H1 (cell line): ENCODE measurements around the gene SYNPR. TPM values are rescaled to one million over a fixed set of nuclear protein-coding genes. Genes with fewer than 3 reads are reported as not detected.
A peak's percentile ranks its signal among the peaks of the same experiment; 100 is the strongest.

Source experiments
- CTCF ChIA-PET: fragments of 300-600 bp; sonication (Branson Sonifier 250); formaldehyde crosslinking; loops from one replicate; lab custom pipeline; 2021; ENCODE audit not compliant: partially characterized antibody; lab: Charles Lee
- POLR2A ChIA-PET: fragments of 300-600 bp; sonication (Branson Sonifier 250); formaldehyde crosslinking; loops from one replicate; lab custom pipeline; 2021; ENCODE audit warnings: inconsistent platforms; ENCODE audit not compliant: partially characterized antibody; lab: Charles Lee
- DNase-seq, 2 experiments: peaks; one replicate each; pipeline versions ENCODE4 v3.0.0 to v3.0.0-alpha.2; 2010 to 2022; ENCODE audit warnings: low spot score in 2 of 2, low read depth in 1 of 2, mixed read lengths in 1 of 2
- FAIRE-seq: peaks from 2 replicates; lab custom pipeline; 2011; peaks lifted over from hg19 to GRCh38; lab: Jason Lieb, UNC
- H2AFZ ChIP-seq: 2 replicates; pipeline ENCODE4 v1.8.1; 2012; ENCODE audit warnings: low read length, inconsistent platforms
- H2AK5ac ChIP-seq: 2 replicates; pipeline ENCODE4 v1.6.1; 2013; ENCODE audit warnings: low read depth, low read length
- H2BK120ac ChIP-seq: replicated peaks from 2 replicates; pipeline ENCODE3; 2013; ENCODE audit warnings: low read depth, low read length, inconsistent platforms
- H2BK12ac ChIP-seq: 2 replicates; pipeline ENCODE4 v1.6.1; 2013; ENCODE audit warnings: low read depth, low read length
- H2BK15ac ChIP-seq: 2 replicates; pipeline ENCODE4 v1.6.1; 2013; ENCODE audit warnings: low read length
- H2BK20ac ChIP-seq: 2 replicates; pipeline ENCODE4 v1.6.1; 2013; ENCODE audit warnings: low read length
- H2BK5ac ChIP-seq: 2 replicates; pipeline ENCODE4 v1.6.1; 2013; ENCODE audit warnings: low read depth, low read length
- H3K14ac ChIP-seq: 2 replicates; pipeline ENCODE4 v1.6.1; 2013; ENCODE audit warnings: inconsistent platforms; ENCODE audit not compliant: insufficient read length
- H3K18ac ChIP-seq: 2 replicates; pipeline ENCODE4 v1.6.1; 2013; ENCODE audit warnings: low read length; ENCODE audit errors: extremely low read depth
- H3K23ac ChIP-seq: 2 replicates; pipeline ENCODE4 v1.6.1; 2013; ENCODE audit warnings: inconsistent platforms; ENCODE audit not compliant: insufficient read length
- H3K23me2 ChIP-seq: 2 replicates; pipeline ENCODE4 v1.6.1; 2013; ENCODE audit warnings: low read depth, low read length
- H3K27ac ChIP-seq: 2 replicates; pipeline ENCODE4 v1.6.1; 2011; ENCODE audit warnings: low read depth, low read length, inconsistent platforms
- H3K27me3 ChIP-seq, 4 experiments: replicated peaks in 1 of 4; 1 replicate in 1 of 4; 2 replicates in 3 of 4; pipeline versions ENCODE4 v1.6.1 to v1.8.1; 2011 to 2013; ENCODE audit warnings: low read length in 3 of 4, mild to moderate bottlenecking in 3 of 4, inconsistent platforms in 2 of 4, mixed read lengths in 2 of 4, moderate library complexity in 1 of 4; ENCODE audit not compliant: control insufficient read depth in 3 of 4, insufficient read depth in 3 of 4; ENCODE audit errors: extremely low read depth in 1 of 4
- H3K36me3 ChIP-seq, 4 experiments: 2 replicates each; pipeline versions ENCODE4 v1.6.1 to v1.8.1; 2011 to 2013; ENCODE audit warnings: mild to moderate bottlenecking in 4 of 4, low read length in 3 of 4, moderate library complexity in 2 of 4, control low read depth in 1 of 4, inconsistent platforms in 1 of 4; ENCODE audit not compliant: insufficient read depth in 4 of 4, control insufficient read depth in 2 of 4
- H3K4ac ChIP-seq: replicated peaks from 2 replicates; pipeline ENCODE3; 2013; ENCODE audit warnings: low read length, low read depth, mixed read lengths, inconsistent platforms; ENCODE audit not compliant: insufficient read length
- H3K4me1 ChIP-seq, 4 experiments: replicated peaks in 1 of 4; 1 replicate in 1 of 4; 2 replicates in 3 of 4; pipeline versions ENCODE4 v1.6.1 to v1.8.1; 2011 to 2013; ENCODE audit warnings: low read length in 3 of 4, inconsistent platforms in 2 of 4, mixed read lengths in 1 of 4; ENCODE audit not compliant: insufficient read depth in 4 of 4, control insufficient read depth in 3 of 4
- H3K4me2 ChIP-seq, 2 experiments: 2 replicates each; pipeline versions ENCODE4 v1.6.1 to v1.8.1; 2011 to 2013; ENCODE audit warnings: low read depth in 2 of 2, low read length in 2 of 2, control low read depth in 1 of 2, inconsistent platforms in 1 of 2, mild to moderate bottlenecking in 1 of 2; ENCODE audit not compliant: insufficient read depth in 1 of 2
- H3K4me3 ChIP-seq, 4 experiments: fragments of 200-600, 300-600 bp in 1 of 4; sonication (generic), shearing (Covaris generic), sonication (Bioruptor Twin) in 1 of 4; 2 replicates each; pipeline versions ENCODE4 v1.5.1 to v1.8.1; 2011 to 2016; ENCODE audit warnings: low read length in 4 of 4, low read depth in 3 of 4, control low read depth in 2 of 4, inconsistent platforms in 2 of 4, mild to moderate bottlenecking in 2 of 4, mixed read lengths in 1 of 4, moderate library complexity in 1 of 4; ENCODE audit not compliant: insufficient read depth in 2 of 4; ENCODE audit errors: extremely low read depth in 1 of 4
- H3K56ac ChIP-seq: replicated peaks from 2 replicates; pipeline ENCODE3; 2013; ENCODE audit warnings: low read depth, mild to moderate bottlenecking, mixed read lengths, low read length, inconsistent platforms; ENCODE audit not compliant: insufficient read length
- H3K79me1 ChIP-seq: 2 replicates; pipeline ENCODE4 v1.6.1; 2013; ENCODE audit warnings: low read depth, low read length, control low read depth
- H3K79me2 ChIP-seq, 2 experiments: 2 replicates each; pipeline versions ENCODE4 v1.6.1 to v1.8.1; 2012 to 2013; ENCODE audit warnings: low read length in 2 of 2, mild to moderate bottlenecking in 2 of 2, inconsistent platforms in 1 of 2; ENCODE audit not compliant: insufficient read depth in 2 of 2, control insufficient read depth in 1 of 2
- H3K9ac ChIP-seq, 4 experiments: replicated peaks in 1 of 4; 1 replicate in 1 of 4; 2 replicates in 3 of 4; pipeline versions ENCODE4 v1.6.1 to v1.8.1; 2011 to 2013; ENCODE audit warnings: low read depth in 3 of 4, low read length in 3 of 4, control low read depth in 2 of 4, mild to moderate bottlenecking in 2 of 4, moderate library complexity in 2 of 4, inconsistent platforms in 1 of 4; ENCODE audit errors: extremely low read depth in 1 of 4
- H3K9me3 ChIP-seq, 2 experiments: 2 replicates each; pipeline versions ENCODE4 v1.6.1 to v1.8.1; 2012 to 2013; ENCODE audit warnings: mild to moderate bottlenecking in 2 of 2, moderate library complexity in 2 of 2, control low read depth in 1 of 2, inconsistent platforms in 1 of 2, low read depth in 1 of 2, low read length in 1 of 2, mixed read lengths in 1 of 2; ENCODE audit not compliant: insufficient read depth in 2 of 2
- H4K20me1 ChIP-seq, 2 experiments: replicated peaks in 1 of 2; 2 replicates each; pipeline versions ENCODE3 to v1.8.1; 2011 to 2013; ENCODE audit warnings: inconsistent platforms in 2 of 2, low read length in 2 of 2, mild to moderate bottlenecking in 1 of 2; ENCODE audit not compliant: insufficient read depth in 2 of 2, control insufficient read depth in 1 of 2
- H4K5ac ChIP-seq: 2 replicates; pipeline ENCODE4 v1.6.1; 2013; ENCODE audit warnings: low read length, low read depth, mixed read lengths, inconsistent platforms; ENCODE audit not compliant: insufficient read length
- H4K8ac ChIP-seq: 2 replicates; pipeline ENCODE4 v1.8.0; 2013; ENCODE audit warnings: mild to moderate bottlenecking, moderate library complexity, low read length, inconsistent platforms; ENCODE audit not compliant: insufficient read depth; ENCODE audit errors: extremely low read depth
- H4K91ac ChIP-seq: replicated peaks from 2 replicates; pipeline ENCODE3; 2013; ENCODE audit warnings: low read length, mixed read lengths, inconsistent platforms; ENCODE audit not compliant: insufficient read length
- CEBPB ChIP-seq: IDR thresholded peaks from 2 replicates; pipeline ENCODE4 v1.6.1; 2012; ENCODE audit warnings: low read depth, low read length
- CHD1 ChIP-seq: IDR thresholded peaks from 2 replicates; pipeline ENCODE4 v1.6.1; 2012; ENCODE audit warnings: low read depth, low read length, improper control_type of control experiment
- EGR1 ChIP-seq: IDR thresholded peaks from 2 replicates; pipeline ENCODE4 v1.6.1; 2011; ENCODE audit warnings: low read depth, low read length, borderline replicate concordance
- JUND ChIP-seq: IDR thresholded peaks from 2 replicates; pipeline ENCODE4 v1.6.1; 2011; ENCODE audit warnings: mild to moderate bottlenecking, improper control_type of control experiment, low read length
- MAFK ChIP-seq: IDR thresholded peaks from 2 replicates; pipeline ENCODE4 v1.6.1; 2012; ENCODE audit warnings: low read depth, mild to moderate bottlenecking, improper control_type of control experiment, low read length
- SAP30 ChIP-seq: fragments of 300-600 bp; sonication (generic); IDR thresholded peaks from 2 replicates; pipeline ENCODE4 v1.7.1; 2012; ENCODE audit warnings: low read length, moderate library complexity, mild to moderate bottlenecking, inconsistent platforms; ENCODE audit not compliant: insufficient read depth, insufficient replicate concordance
- ZNF274 ChIP-seq: IDR thresholded peaks from 2 replicates; pipeline ENCODE4 v1.7.0; 2012; ENCODE audit warnings: low read length, borderline replicate concordance; ENCODE audit errors: extremely low read depth
- WGBS, 2 experiments: shearing (Covaris generic) in 1 of 2; methylation state at CpG; one replicate each; pipeline versions ENCODE4 v1.1.6 to v1.1.7; 2013 to 2015; ENCODE audit warnings: low lambda C conversion rate in 2 of 2, mixed read lengths in 2 of 2, inconsistent platforms in 1 of 2, low coverage in 1 of 2, missing lambda C conversion rate in 1 of 2; ENCODE audit not compliant: insufficient replicate concordance in 2 of 2, insufficient coverage in 1 of 2, insufficient read length in 1 of 2; ENCODE audit errors: extremely low coverage in 1 of 2, missing lambda C conversion rate in 1 of 2; 5-methylcytosine and 5-hydroxymethylcytosine counted together
- polyA plus RNA-seq, 7 experiments: library from polyadenylated mRNA; depleted of rRNA in 3 of 7; stranded (reverse) in 5 of 7; unstranded in 2 of 7; fragments of >200 nt in 5 of 7; fragments of 200-250 nt in 2 of 7; gene quantifications; 1 replicate in 5 of 7; 2 replicates in 1 of 7; 4 replicates in 1 of 7; pipeline versions ENCODE4 v1.2.1 to v1.2.3, GENCODE V29; 2011 to 2013; ENCODE audit warnings: missing spikeins in 2 of 7, mixed read lengths in 2 of 7
- total RNA-seq: library from RNA; stranded (reverse); fragmentation: NEBNext Ultra II Directional; extraction: Animal tissue kit (Norgen Biotek cat#: 25700); gene quantifications from 2 replicates; pipeline ENCODE4 v1.2.1, GENCODE V29; 2021

Gene SYNPR
- total and polyA plus RNA-seq, 2 of the 8 experiments (the other 6 are each of a cell fraction or from before 2014, with no cell fraction given), result 0.39 to 0.99 TPM

GRCh38 chr3:63562323-63562722 is 284.2 kb downstream of the SYNPR start:
- H3K23me2 ChIP-seq, result no peaks in the 10 kb centered on the region
- H3K18ac ChIP-seq, result no peak overlapping the region
- POLR2A ChIA-PET, result no interaction called here
- H2AK5ac ChIP-seq, result no peak overlapping the region
- no peak overlapping the region for H3K4me2 ChIP-seq
- 30% methylated on average over 4 of the region's 4 CpGs; no CpG with 5 or more reads in 1 of the 2 experiments for WGBS, 2 experiments
- H3K4ac ChIP-seq, result no peak overlapping the region
- no peak overlapping the region for H3K23ac ChIP-seq
- H4K20me1 ChIP-seq, result no peaks in the 10 kb centered on the region
- no peaks in the 10 kb centered on the region; a peak in 1 of 7 replicates for H3K27me3 ChIP-seq
- no peaks in the 10 kb centered on the region for H3K79me1 ChIP-seq
- H4K8ac ChIP-seq, result no peak overlapping the region
- DNase-seq (no peak), FAIRE-seq (no peak)
- peak overlapping the region in 1 of 4 experiments; percentile 34; a peak in 1 of 7 replicates for H3K9ac ChIP-seq
- H3K9me3 ChIP-seq, result no peaks in the 10 kb centered on the region
- no peak overlapping the region for H2BK12ac ChIP-seq
- H3K56ac ChIP-seq, result no peak overlapping the region
- CTCF ChIA-PET, result interaction anchor here (1.0 to 1.3 kb wide), 2 partner anchors 12 to 212 kb away, joined by 4 to 6 read pairs; no protein-coding TSS in a partner anchor
- H3K79me2 ChIP-seq, result no peaks in the 10 kb centered on the region
- TF ChIP-seq SAP30 (no peak), EGR1 (no peak), JUND (no peak), CHD1 (no peak), ZNF274 (no peak), CEBPB (no peak), MAFK (no peak)
- H2AFZ ChIP-seq, result no peak overlapping the region
- no peak overlapping the region for H3K27ac ChIP-seq
- H2BK5ac ChIP-seq, result no peak overlapping the region
- H2BK15ac ChIP-seq, result no peak overlapping the region
- no peak overlapping the region for H2BK120ac ChIP-seq
- H4K5ac ChIP-seq, result no peak overlapping the region
- H2BK20ac ChIP-seq, result no peak overlapping the region
- no peaks in the 10 kb centered on the region for H3K4me1 ChIP-seq
- no peaks in the 10 kb centered on the region for H3K36me3 ChIP-seq
- no peak overlapping the region for H3K14ac ChIP-seq
- no peak overlapping the region for H3K4me3 ChIP-seq
- H4K91ac ChIP-seq, result no peak overlapping the region
